PFSK-1 (cell line): ENCODE measurements around the gene UXT.

ENCODE experiments used
- FOXP2 ChIP-seq: optimal IDR thresholded peaks from 2 replicates; pipeline ENCODE3; 2011; ENCODE audit warnings: borderline replicate concordance, control low read depth, inconsistent platforms; ENCODE audit not compliant: insufficient read depth; ENCODE audit errors: extremely low read length, extremely low read depth
- POLR2AphosphoS5 ChIP-seq: IDR thresholded peaks from 2 replicates; pipeline ENCODE4 v1.6.1; 2012; ENCODE audit warnings: low read depth, mild to moderate bottlenecking, control low read depth, low read length, moderate library complexity
- REST ChIP-seq, 2 experiments: IDR thresholded peaks; 2 replicates each; pipeline versions ENCODE4 v1.6.1 to v1.8.0; 2011 to 2012; ENCODE audit warnings: low read depth in 2 of 2, low read length in 2 of 2, control low read depth in 1 of 2, inconsistent platforms in 1 of 2, mild to moderate bottlenecking in 1 of 2, moderate library complexity in 1 of 2; ENCODE audit not compliant: insufficient read depth in 1 of 2
- SIN3A ChIP-seq: IDR thresholded peaks from 2 replicates; pipeline ENCODE4 v1.6.1; 2012; ENCODE audit warnings: mild to moderate bottlenecking, low read length, moderate library complexity, borderline replicate concordance; ENCODE audit not compliant: insufficient read depth
- TAF1 ChIP-seq: IDR thresholded peaks from 2 replicates; pipeline ENCODE4 v1.6.1; 2012; ENCODE audit warnings: low read length, control low read depth, borderline replicate concordance; ENCODE audit not compliant: insufficient read depth

UXT gene

GRCh38 chrX:47610511-47610910 lies 48.5 kb downstream of the UXT start:
- TF ChIP-seq REST (IDR thresholded peaks at IDR 0.05; ENCODE audit: insufficient read depth in 1 of 2, low read depth in 2 of 2, low read length in 2 of 2) (no peak), FOXP2 (no peak), SIN3A (no peak), POLR2AphosphoS5 (no peak), TAF1 (no peak)

- TF ChIP-seq TAF1, result no peak
- TF ChIP-seq SIN3A, result no peak
Measured at GRCh38 chrX:47608130-47608810, 50.7 kb downstream of the UXT start.

- TF ChIP-seq POLR2AphosphoS5, result no peak
- no peak for TF ChIP-seq TAF1
- no peak for TF ChIP-seq SIN3A
- no peak for TF ChIP-seq FOXP2
- TF ChIP-seq REST (IDR thresholded peaks at IDR 0.05; ENCODE audit: insufficient read depth in 1 of 2, low read depth in 2 of 2, low read length in 2 of 2), result no peak
Measured at GRCh38 chrX:47607091-47607490, 51.9 kb downstream of the UXT start.

GRCh38 chrX:47605024-47605423 lies 54.0 kb downstream of the UXT start:
- no peak for TF ChIP-seq REST (IDR thresholded peaks at IDR 0.05; ENCODE audit: insufficient read depth in 1 of 2, low read depth in 2 of 2, low read length in 2 of 2)
- TF ChIP-seq TAF1, result no peak
- TF ChIP-seq POLR2AphosphoS5, result no peak
- no peak for TF ChIP-seq FOXP2
- TF ChIP-seq SIN3A, result no peak
